Activated naive CD8-positive, alpha-beta T cell treated with anti-CD3 and anti-CD28 coated beads, Interleukin-2, amount 50 U/mL, for 24 hours (primary cell): ENCODE data around the gene WFDC12.

ENCODE experiments used
- ATAC-seq: fragments of 150-1000 bp; cut with Tn5 transposase; one replicate; pipeline ENCODE4 v1.10.0; 2021
- DNase-seq: peaks from one replicate; pipeline ENCODE4 v3.0.0; 2021
- H3K27ac Mint-ChIP-seq: one replicate; pipeline ENCODE4 v1.8.0; 2021; ENCODE audit warnings: mild to moderate bottlenecking, mixed read lengths
- H3K27me3 Mint-ChIP-seq: one replicate; pipeline ENCODE4 v1.8.0; 2021; ENCODE audit warnings: mixed read lengths
- H3K36me3 Mint-ChIP-seq: one replicate; pipeline ENCODE4 v1.8.0; 2021; ENCODE audit warnings: low read depth, mixed read lengths
- H3K4me1 Mint-ChIP-seq: one replicate; pipeline ENCODE4 v1.8.0; 2021; ENCODE audit warnings: mixed read lengths
- H3K4me3 Mint-ChIP-seq: one replicate; pipeline ENCODE4 v1.8.0; 2021; ENCODE audit warnings: mild to moderate bottlenecking, moderate library complexity, mixed read lengths
- H3K9me3 Mint-ChIP-seq: one replicate; pipeline ENCODE4 v1.8.0; 2021; ENCODE audit warnings: mixed read lengths

Gene WFDC12

DNA sequence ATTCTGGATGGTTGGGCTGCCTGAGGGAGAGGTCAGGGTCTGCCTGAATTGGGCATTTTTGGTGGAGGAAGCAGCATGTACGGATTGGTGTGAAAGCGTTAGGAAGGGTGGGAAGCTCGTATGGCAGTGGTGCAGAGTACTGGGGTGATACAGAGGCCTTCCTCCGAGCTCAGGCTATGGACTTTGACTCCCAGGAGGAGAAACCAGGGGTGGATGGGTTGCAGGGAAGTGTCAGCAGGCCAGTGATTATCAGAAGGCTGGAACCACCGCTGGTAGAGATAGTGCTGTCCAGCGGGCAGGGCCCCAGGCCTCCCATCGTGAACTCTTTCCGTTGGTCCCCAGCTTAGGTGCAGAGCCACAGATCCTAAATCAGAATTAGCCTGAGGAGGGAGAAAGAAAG lies 14.6 kb downstream of the WFDC12 start:
- no peak overlapping the region for H3K27ac Mint-ChIP-seq

DNA sequence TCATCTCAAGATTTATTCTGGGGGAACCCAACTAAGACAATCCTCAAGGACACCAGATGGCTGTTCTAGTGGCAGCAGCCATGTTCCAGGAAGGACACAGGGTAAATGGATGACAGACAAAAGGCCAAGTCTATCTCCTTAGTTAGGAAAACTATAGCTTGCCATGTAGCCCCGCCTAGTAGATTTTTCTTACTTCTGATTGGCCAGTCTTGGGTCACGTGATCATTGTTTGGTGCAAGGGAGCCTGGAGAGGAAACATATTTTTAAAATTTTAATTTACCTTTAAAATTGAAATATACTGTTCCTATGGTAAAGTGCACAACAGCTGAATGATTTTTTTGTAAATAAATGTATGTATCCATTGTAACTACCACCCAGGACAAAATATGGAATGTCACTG lies 18.9 kb downstream of the WFDC12 start:
- peaks cover 24% of the 10 kb centered on the region for H3K27me3 Mint-ChIP-seq
- DNase-seq (no peak), ATAC-seq (no peak)

More for the DNA sequence above, 14.6 kb downstream of the WFDC12 start:
- Mint-ChIP-seq H3K9me3 (no peaks in the 10 kb centered on the region), H3K27me3 (peaks cover 3% of the 10 kb centered on the region), H3K4me3 (no peak overlapping the region), H3K4me1 (no peaks in the 10 kb centered on the region), H3K36me3 (no peaks in the 10 kb centered on the region)
- ATAC-seq (no peak), DNase-seq (no peak)

DNA sequence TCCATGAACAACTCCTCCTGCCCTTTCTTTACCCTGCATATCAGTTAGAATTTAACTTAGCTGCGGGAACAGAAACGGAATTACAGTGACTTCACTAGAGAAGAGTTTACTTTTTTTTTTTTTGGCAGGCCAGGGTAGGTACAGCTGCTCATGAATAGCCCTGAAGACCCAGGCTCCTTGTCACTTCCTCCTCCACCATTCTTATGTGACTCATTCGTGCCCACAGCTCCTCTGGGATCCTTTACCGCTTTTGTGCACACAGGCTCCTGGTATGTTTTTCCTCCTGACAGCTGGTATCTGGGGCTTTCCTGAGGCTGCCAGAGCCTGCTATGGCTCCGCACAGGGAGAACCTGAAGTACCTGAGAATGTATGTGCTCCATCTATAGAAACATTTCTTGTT lies 19.5 kb downstream of the WFDC12 start:
- H3K9me3 Mint-ChIP-seq = no peaks in the 10 kb centered on the region
- H3K4me1 Mint-ChIP-seq = peaks cover 3% of the 10 kb centered on the region
- no peak overlapping the region for H3K4me3 Mint-ChIP-seq
- no peak for ATAC-seq
- no peaks in the 10 kb centered on the region for H3K36me3 Mint-ChIP-seq
- peaks cover 29% of the 10 kb centered on the region for H3K27me3 Mint-ChIP-seq
- DNase-seq = no peak
- no peak overlapping the region for H3K27ac Mint-ChIP-seq

More for the DNA sequence above, 18.9 kb downstream of the WFDC12 start:
- Mint-ChIP-seq H3K27ac (no peak overlapping the region), H3K9me3 (no peaks in the 10 kb centered on the region), H3K4me3 (no peak overlapping the region), H3K36me3 (no peaks in the 10 kb centered on the region), H3K4me1 (peaks cover 3% of the 10 kb centered on the region)

DNA sequence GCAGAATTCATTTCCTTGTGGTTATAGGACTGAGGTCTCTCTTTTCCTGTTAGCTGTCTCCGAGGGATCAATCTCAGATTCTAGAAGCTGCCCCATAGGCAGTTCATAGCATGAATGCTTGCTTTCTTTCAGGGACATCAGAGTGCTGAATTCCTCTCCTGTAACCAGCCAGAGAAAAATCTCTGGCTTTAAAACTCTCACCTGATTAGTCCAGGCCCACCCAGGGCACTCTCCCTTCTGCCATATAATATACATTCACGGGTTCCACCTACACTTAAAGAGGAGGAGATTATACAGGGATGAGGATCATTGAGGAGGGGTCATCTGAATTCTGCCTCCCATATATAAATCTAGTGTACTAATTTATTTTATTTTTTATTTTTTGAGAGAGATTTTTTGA lies 21.2 kb downstream of the WFDC12 start:
- no peak for ATAC-seq
- Mint-ChIP-seq H3K4me1 (peaks cover 5% of the 10 kb centered on the region), H3K36me3 (no peaks in the 10 kb centered on the region), H3K9me3 (no peaks in the 10 kb centered on the region), H3K27me3 (peaks cover 42% of the 10 kb centered on the region), H3K27ac (no peak overlapping the region), H3K4me3 (no peak overlapping the region)
- no peak for DNase-seq

DNA sequence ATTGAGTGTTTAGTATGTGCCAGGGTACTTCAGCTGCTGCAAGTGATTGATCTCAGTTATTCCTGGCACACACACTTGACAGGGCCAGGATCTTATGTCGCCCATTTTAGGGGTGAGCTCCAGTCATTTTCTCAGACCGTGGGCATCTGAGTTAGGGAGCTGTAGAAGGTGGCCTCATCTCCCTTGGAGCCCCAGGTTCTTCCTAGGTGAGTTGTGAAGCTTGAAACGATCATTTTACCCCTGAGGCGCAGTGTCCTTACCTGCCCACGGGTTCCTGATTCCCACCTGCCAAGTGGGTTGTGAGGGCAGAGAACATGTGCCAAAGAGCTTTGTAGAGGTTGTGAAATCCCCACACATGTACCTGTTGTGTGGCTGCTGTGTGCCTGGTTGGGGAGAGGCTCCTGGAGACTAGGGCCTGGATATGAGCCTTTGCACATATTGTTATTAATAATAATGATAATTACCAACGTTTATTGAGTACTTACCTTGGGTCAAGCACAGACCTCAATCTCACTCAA lies 22.9 kb downstream of the WFDC12 start:
- Mint-ChIP-seq H3K36me3 (no peaks in the 10 kb centered on the region), H3K27ac (no peak overlapping the region), H3K9me3 (no peaks in the 10 kb centered on the region), H3K4me1 (peaks cover 10% of the 10 kb centered on the region), H3K27me3 (peaks cover 54% of the 10 kb centered on the region), H3K4me3 (no peak overlapping the region)
- ATAC-seq (no peak), DNase-seq (no peak)

DNA sequence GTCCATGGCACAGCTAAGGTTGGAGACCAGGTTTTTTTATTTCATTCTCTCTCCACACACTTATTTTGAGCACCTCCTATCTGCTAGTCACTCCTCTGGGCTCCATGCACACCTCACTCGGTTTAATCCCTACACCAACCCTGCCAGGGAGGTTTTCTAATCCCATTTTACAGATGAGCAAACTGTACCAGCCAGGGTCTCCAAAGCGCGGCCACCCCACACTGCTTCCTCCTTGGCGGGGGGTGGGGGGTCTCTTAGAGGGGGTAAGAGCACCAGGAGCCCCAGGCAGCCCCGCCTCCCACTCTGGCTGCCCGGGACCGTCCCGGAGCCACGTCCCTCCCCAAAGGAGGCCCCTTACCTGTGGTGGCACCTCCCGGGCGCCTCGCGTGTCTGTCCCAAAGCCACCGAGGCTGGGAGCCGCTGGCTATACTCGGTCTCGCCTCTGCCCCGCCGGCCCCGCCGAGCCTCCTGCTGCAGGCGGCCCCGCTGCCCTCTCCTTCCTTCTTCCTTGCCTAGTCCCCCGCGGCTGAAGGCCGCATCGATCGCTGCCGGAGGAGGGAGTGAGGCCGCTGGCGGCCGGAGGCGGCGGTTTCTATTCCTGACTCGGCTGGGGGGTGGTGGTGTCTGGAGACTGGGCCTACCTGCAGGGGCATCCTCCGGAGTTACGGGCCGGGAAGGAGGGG lies 23.6 kb downstream of the WFDC12 start, which contains the start of gene KCNS1:
Gene KCNS1, minus strand, starts transcription at position 565 of the 683 bp plus-strand sequence. CDS start 1,891 bp downstream, outside the sequence.
- no peak for DNase-seq
- peaks cover 14% of the 10 kb centered on the region for H3K4me1 Mint-ChIP-seq
- no peak within 1 kb of the TSS for H3K27ac Mint-ChIP-seq
- ATAC-seq = peak; percentile 21
- H3K27me3 Mint-ChIP-seq = peaks cover 57% of the 10 kb centered on the region
- H3K4me3 Mint-ChIP-seq = no peak within 1 kb of the TSS
- H3K9me3 Mint-ChIP-seq = no peaks in the 10 kb centered on the region
- H3K36me3 Mint-ChIP-seq = no peaks in the 10 kb centered on the region

DNA sequence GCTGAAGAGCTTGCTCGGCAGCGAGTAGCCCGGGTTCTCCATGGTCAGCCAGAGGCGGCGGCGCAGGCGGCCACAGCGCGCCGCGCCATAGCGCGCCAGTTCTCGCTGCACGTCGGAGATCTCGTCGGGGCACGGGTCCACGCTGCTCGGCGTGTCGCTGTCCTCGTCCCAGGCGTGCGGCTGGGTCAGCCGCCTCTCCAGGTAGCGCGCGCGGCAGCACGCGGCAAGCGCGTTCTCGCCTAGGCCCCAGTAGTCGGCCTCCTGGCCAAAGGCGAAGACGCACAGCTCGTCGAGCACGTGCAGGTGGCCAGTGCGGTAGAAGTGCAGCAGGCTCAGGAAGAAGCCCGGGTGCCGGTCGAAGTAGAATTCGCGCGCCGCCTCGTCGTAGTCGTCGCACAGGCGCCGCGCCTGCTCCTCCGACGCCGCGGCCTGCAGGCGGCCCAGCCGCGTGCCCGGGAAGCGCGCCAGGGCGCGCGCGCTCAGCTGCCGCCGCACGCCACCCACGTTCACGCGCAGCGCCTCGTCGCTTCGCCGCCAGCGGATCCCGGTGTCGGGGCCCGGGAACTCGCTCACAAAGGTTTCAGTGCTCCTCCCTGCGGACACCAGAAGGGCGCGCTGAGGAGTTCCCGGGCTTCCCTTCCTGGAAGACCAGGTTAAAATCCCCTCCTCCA lies 26.0 kb downstream of the WFDC12 start:
- DNase-seq = peak; percentile 26
- no peak overlapping the region for H3K4me3 Mint-ChIP-seq
- no peak overlapping the region for H3K27ac Mint-ChIP-seq
- peak; percentile 3 for ATAC-seq
- no peaks in the 10 kb centered on the region for H3K36me3 Mint-ChIP-seq
- no peaks in the 10 kb centered on the region for H3K9me3 Mint-ChIP-seq
- peaks cover 55% of the 10 kb centered on the region for H3K27me3 Mint-ChIP-seq
- peaks cover 17% of the 10 kb centered on the region for H3K4me1 Mint-ChIP-seq

DNA sequence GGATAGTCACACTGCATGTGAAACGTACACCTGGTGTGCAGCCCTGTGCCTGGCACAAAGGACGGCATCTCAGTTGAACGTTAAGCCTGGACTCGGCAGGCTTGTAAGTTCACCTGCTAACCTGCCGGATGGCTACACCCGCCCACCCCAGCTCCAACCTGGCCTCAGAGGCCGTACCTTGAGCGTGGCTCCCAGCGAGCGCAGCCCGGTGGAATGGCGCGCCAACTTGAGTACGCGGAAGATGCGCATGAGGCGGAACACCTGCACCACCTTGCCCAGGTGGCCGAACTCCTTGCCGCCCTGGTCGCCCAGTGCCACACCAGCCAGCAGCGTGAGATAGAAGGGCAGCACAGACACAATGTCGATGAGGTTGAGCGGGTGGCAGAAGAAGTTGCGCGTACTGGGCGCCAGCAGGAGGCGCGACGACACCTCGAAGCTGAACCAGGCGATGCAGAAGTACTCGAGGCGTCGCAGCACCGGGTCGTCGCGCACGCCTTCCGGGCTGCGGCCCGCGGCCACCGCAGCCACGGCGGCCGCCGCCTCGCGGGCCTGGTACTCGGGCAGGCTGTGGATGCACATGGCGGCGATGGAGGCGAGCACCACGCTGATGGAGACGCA lies 26.7 kb downstream of the WFDC12 start:
- no peaks in the 10 kb centered on the region for H3K36me3 Mint-ChIP-seq
- DNase-seq (peak; percentile 55), ATAC-seq (peak; percentile 43)
- H3K4me3 Mint-ChIP-seq = no peak overlapping the region
- H3K9me3 Mint-ChIP-seq = no peaks in the 10 kb centered on the region
- H3K4me1 Mint-ChIP-seq = peaks cover 17% of the 10 kb centered on the region
- H3K27me3 Mint-ChIP-seq = peaks cover 53% of the 10 kb centered on the region
- H3K27ac Mint-ChIP-seq = peak overlapping the region; percentile 59

DNA sequence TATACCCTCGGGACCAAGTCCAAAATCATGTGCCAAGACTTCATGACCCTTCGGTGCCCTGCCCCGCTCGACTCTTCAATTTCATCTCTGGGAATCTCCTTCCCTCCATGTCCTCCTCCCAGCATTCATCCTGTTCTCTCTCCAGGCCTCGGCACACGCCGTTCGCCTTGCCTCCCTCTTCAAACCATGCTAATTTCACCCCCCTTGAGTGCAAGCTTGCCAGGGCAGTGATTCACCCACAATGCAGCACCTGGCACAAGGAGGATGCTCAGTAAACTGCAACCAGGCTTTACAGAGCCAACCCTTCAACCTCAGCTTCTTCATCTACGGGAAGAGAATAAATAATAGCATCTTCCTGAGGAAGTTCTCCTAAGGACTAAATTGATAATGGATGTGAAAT lies 27.5 kb downstream of the WFDC12 start:
- no peak for ATAC-seq
- Mint-ChIP-seq H3K36me3 (no peaks in the 10 kb centered on the region), H3K4me1 (peaks cover 17% of the 10 kb centered on the region), H3K4me3 (no peak overlapping the region), H3K9me3 (no peaks in the 10 kb centered on the region), H3K27me3 (peaks cover 48% of the 10 kb centered on the region), H3K27ac (no peak overlapping the region)
- no peak for DNase-seq

DNA sequence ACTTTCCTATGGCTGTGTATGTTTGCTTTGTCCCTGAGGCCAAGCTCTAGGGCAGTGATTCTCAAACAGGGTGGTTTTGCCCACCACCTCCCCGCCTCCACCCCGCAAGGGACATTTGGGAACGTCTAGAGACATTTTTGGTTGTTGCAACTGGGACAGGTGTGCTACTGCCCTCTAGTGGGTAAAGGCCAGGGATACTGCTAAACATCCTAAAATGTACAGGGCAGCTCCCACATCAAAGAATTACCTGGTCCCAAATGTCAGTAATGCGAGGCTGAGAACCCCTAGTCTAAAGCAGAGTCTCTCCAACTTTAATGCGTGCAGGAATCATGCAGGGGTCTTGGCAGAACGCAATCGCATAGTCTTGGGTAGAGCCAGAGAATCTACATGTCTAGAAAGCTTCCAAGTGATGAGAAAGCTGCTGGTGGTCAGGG lies 28.4 kb downstream of the WFDC12 start:
- no peak overlapping the region for H3K4me3 Mint-ChIP-seq
- H3K36me3 Mint-ChIP-seq = peaks cover 1% of the 10 kb centered on the region
- DNase-seq (peak; percentile 66), ATAC-seq (peak; percentile 47)
- H3K4me1 Mint-ChIP-seq = peaks cover 14% of the 10 kb centered on the region
- H3K27ac Mint-ChIP-seq = no peak overlapping the region
- no peaks in the 10 kb centered on the region for H3K9me3 Mint-ChIP-seq
- peaks cover 38% of the 10 kb centered on the region for H3K27me3 Mint-ChIP-seq

DNA sequence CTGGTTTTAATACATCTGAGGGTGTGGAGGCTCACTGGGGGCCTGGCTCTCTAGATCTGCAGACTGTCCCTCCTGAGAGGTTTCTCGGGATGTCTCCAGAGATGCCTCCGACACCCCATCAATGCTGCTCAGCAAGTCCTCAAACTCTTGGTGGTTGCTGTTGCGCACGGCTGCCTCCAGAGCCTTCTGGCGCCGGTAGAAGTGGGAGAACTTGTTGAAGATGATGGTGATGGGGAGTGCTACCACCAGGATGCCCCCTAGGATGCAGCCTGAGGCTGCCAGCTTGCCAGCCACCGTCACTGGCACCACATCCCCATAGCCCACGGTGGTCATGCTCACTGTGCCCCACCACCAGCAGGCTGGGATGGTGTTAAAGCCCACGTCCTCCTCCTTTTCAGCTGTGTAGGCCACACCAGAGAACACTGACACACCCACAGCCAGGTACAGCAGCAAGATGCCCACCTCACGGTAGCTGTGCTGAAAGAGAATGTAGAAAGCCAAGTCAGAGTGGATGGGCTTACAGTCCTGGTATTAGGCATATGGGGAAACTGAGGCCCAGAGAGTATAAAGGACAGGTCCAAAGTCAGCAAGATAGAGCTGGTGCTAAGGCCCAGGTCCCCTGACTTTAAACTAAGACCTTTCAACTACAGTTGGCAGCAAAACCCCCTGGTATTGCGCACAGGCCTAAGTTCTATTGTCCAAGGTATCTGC lies 29.2 kb downstream of the WFDC12 start:
- H3K4me1 Mint-ChIP-seq = peaks cover 14% of the 10 kb centered on the region
- H3K9me3 Mint-ChIP-seq = no peaks in the 10 kb centered on the region
- H3K27ac Mint-ChIP-seq = no peak overlapping the region
- DNase-seq (no peak), ATAC-seq (no peak)
- H3K36me3 Mint-ChIP-seq = peaks cover 4% of the 10 kb centered on the region
- H3K4me3 Mint-ChIP-seq = no peak overlapping the region
- peaks cover 32% of the 10 kb centered on the region for H3K27me3 Mint-ChIP-seq

DNA sequence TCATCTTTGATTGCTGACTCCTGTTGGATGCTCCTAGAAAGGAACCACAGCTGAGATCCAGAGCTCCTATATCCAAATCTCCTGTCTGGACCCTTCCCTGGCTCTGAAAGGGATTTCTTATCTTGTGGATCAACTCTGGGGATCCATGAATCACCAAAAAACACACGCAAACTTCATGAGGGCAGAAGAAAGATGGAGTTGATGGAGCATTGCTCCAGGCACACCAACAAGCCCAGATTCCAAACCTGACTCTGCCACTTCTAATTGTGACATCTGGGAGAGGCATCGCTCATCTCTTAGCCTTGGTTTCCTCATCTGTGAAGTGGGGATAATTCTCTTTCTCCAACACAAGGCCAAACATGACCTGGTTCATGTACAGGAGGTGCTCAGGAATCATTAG lies 30.1 kb downstream of the WFDC12 start:
- no peak for DNase-seq
- no peak overlapping the region for H3K4me3 Mint-ChIP-seq
- H3K36me3 Mint-ChIP-seq = peaks cover 4% of the 10 kb centered on the region
- H3K4me1 Mint-ChIP-seq = peaks cover 14% of the 10 kb centered on the region
- H3K9me3 Mint-ChIP-seq = no peaks in the 10 kb centered on the region
- H3K27ac Mint-ChIP-seq = no peak overlapping the region
- peaks cover 24% of the 10 kb centered on the region for H3K27me3 Mint-ChIP-seq
- no peak for ATAC-seq

DNA sequence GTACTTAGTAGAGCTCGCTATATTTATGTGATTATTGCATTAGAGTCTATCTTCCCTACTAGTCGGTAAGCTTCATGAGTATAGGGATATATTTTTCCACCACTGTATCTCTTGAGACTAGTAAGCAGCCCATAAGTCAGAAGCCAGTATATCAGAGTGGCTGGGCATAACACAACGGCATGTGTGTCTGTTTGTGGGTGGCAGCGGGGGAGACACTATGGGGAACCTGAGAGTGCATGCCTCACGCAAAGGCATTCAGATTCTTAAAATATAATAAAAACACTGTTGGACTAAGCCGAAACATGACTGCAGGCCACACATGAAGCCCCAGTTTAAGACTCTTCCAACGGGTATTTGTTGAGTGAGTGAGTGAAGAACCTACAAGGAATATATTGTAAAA lies 31.4 kb downstream of the WFDC12 start:
- Mint-ChIP-seq H3K27ac (peak overlapping the region; percentile 15), H3K9me3 (no peaks in the 10 kb centered on the region), H3K36me3 (peaks cover 5% of the 10 kb centered on the region), H3K27me3 (peaks cover 17% of the 10 kb centered on the region), H3K4me1 (peaks cover 12% of the 10 kb centered on the region), H3K4me3 (no peak overlapping the region)
- DNase-seq = no peak
- ATAC-seq = no peak

DNA sequence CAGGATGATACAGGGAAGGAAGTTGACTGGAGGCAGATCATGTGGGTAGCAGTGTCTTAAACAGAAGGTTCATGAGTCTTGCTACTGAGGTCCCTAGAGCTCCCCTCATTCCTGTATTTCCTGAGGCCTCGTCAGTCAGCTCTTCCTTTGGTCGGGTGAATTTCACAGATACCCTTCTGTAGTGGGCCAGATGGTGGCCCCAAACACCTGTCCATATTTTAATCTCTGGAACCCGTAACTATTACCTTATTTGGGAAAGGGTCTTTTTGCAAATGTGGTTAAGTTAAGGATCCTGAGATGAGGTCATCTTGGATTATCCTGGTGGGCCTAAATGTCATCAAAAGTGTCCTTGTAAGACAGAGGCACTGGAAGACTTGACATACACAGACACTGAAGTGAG lies 32.9 kb downstream of the WFDC12 start:
- Mint-ChIP-seq H3K4me1 (peaks cover 8% of the 10 kb centered on the region), H3K27me3 (peaks cover 3% of the 10 kb centered on the region), H3K4me3 (no peak overlapping the region), H3K36me3 (peaks cover 17% of the 10 kb centered on the region), H3K27ac (peak overlapping the region; percentile 33), H3K9me3 (no peaks in the 10 kb centered on the region)
- ATAC-seq (no peak), DNase-seq (no peak)
